Measurements from ENCODE around the gene APBB1IP.
"Not testable (repeated sequence)": the region's sequence is repeated elsewhere in the genome, so short reads cannot be mapped to it uniquely, and the experiment has no call there.

Gene APBB1IP

GRCh38 chr10:26441491-26442214 is 3.5 kb downstream of the APBB1IP start:
- no peak for DNase-seq

GRCh38 chr10:26445411-26446031 is 7.4 kb downstream of the APBB1IP start:
- DNase-seq = no peak

GRCh38 chr10:26446258-26446657 is 8.1 kb downstream of the APBB1IP start:
- no peak for DNase-seq

- no peak for DNase-seq
Observed at GRCh38 chr10:26448292-26448691, 10.2 kb downstream of the APBB1IP start.

GRCh38 chr10:26448706-26449435 is 10.7 kb downstream of the APBB1IP start:
- DNase-seq = no peak

GRCh38 chr10:26449726-26450125 is 11.6 kb downstream of the APBB1IP start:
- DNase-seq = no peak

GRCh38 chr10:26451903-26452302 is 13.8 kb downstream of the APBB1IP start:
- DNase-seq = no peak

GRCh38 chr10:26453850-26454249 is 15.7 kb downstream of the APBB1IP start:
- DNase-seq = no peak

GRCh38 chr10:26454891-26455290 is 16.8 kb downstream of the APBB1IP start:
- DNase-seq = no peak

- peak; percentile 40 for DNase-seq
Observed at GRCh38 chr10:26455567-26456315, 17.6 kb downstream of the APBB1IP start.

GRCh38 chr10:26457088-26457487 is 18.9 kb downstream of the APBB1IP start:
- DNase-seq = peak; percentile 79

GRCh38 chr10:26460736-26461135 is 22.6 kb downstream of the APBB1IP start:
- DNase-seq = no peak

GRCh38 chr10:26463986-26464385 is 25.8 kb downstream of the APBB1IP start:
- DNase-seq = no peak

- no peak for DNase-seq
Observed at GRCh38 chr10:26464632-26465280, 26.6 kb downstream of the APBB1IP start.

- not testable (repeated sequence) for DNase-seq
Observed at GRCh38 chr10:26466531-26466930, 28.4 kb downstream of the APBB1IP start.

- no peak for DNase-seq
Observed at GRCh38 chr10:26467639-26468038, 29.5 kb downstream of the APBB1IP start.

- DNase-seq = no peak
Observed at GRCh38 chr10:26468291-26468690, 30.1 kb downstream of the APBB1IP start.

GRCh38 chr10:26468700-26469099 is 30.6 kb downstream of the APBB1IP start:
- no peak for DNase-seq

- DNase-seq = no peak
Observed at GRCh38 chr10:26472492-26472778, 34.3 kb downstream of the APBB1IP start.

- DNase-seq = no peak
Observed at GRCh38 chr10:26474026-26474425, 35.9 kb downstream of the APBB1IP start.

GRCh38 chr10:26474845-26475244 is 36.7 kb downstream of the APBB1IP start:
- not testable (repeated sequence) for DNase-seq

GRCh38 chr10:26475386-26475785 is 37.2 kb downstream of the APBB1IP start:
- DNase-seq = no peak

- no peak for DNase-seq
Observed at GRCh38 chr10:26477501-26477900, 39.4 kb downstream of the APBB1IP start.

Measured in RPMI8226 (cell line).